Amygdala (tissue), 56 donors: ENCODE results near the gene LRP1B.
A peak's percentile ranks its signal among the peaks of the same experiment; 100 is the strongest.

Source experiments
- DNase-seq, 56 donors: peaks; one replicate each; lab custom pipeline; 2025; lab: John Stamatoyannopoulos, UW

The LRP1B gene

GRCh38 chr2:142042536-142043199 is 88.1 kb downstream of the LRP1B start:
- DNase-seq, result no peak

DNA sequence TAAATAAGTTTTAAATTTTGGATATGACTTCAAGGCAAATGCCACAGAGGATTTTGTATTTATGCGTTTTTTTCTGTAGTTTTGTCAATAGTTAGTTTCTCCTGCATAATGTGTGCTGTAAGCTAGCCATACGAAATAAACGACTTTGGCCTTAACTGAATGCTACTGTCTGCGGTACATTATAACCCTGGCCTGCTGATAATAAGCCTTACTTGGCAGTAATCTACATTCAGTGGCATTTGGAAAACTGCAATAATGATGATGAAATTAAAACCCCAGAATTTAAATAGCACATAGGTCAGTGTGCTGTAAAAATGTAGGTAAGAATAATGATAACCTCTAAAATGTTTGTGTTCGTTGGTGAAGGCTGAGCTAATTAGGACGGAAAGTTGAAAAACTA is 88.8 kb downstream of the LRP1B start:
- no peak for DNase-seq

DNA sequence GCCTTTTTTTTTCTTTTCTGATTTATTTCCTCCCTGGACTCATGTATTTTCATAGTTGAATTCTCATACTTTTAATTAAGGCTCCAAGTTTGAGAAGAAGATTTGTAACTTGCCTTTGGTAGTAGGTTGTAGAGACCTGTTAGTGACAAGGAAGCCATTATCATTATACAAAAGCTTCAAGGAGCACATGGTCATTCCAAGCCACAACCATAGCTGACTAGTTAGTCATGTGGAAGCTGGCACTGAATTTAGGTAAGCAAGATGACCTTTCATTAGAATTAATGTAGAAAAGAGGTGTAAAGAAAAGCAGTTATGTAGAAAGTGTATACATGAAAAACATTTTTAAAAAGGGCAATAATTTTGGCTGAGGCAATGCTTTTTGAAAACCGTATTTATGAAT is 89.7 kb downstream of the LRP1B start:
- DNase-seq, result no peak

GRCh38 chr2:142040556-142040955 is 90.3 kb downstream of the LRP1B start:
- no peak for DNase-seq

DNA sequence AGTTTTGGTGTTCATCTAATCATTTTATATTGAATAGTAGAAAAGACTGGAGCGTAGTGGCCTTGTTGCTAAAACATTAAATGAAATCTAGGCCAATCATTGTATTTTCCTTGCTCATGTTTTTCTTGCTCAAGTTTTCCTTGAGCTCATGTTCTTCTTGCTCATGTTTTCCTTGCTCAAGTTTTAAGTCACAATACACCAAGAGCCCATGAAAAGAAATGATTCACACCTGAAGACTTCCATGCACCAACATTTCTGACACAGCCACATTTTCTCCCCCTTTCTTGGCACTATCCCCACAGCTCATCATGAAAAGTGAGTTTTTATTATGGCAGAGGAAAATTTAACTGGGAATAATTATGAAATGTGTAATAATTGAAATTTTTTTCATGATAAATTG is 92.0 kb downstream of the LRP1B start:
- DNase-seq, result no peak

DNA sequence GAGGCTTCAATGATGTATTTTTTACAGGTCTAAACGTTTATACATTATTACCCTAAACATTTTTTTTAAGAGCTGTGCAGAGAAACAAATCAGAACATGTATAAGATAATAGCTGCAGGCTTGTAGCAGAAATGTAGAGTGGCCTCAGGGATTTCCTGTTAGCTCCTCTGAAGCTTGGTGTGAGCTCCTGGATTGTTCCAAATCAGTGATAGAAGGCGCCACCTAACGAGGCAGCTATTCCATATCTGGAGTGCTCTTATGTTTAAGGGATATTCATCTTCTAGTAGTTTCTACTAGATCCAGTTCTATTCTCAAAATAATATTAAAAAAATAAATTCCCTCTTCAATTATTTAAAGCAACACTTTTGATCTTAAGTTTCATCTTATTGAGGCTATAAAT is 93.1 kb downstream of the LRP1B start:
- DNase-seq, result peak in 5 of 56 donors; percentile 0 to 11 (median 2)

DNA sequence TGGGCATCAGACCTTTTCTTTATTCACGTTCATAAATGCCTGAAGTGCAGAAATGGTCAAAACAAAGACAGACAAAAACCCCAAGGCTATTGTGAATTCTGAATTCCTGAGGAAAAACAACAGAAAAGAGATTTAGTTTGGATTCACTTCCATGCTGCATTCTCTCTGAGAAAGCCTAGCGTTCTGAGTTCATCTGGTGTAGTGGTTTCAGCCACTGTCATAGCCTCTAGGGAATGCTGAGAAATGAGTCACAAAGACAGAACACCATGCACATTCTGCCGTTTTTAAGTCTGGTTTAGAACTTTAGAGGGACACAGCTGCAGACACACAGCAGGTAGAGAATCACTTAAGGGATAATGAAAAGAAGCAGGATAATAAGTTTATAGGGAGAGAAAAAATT is 93.8 kb downstream of the LRP1B start:
- peak in 1 of 56 donors; percentile 37 for DNase-seq

- no peak for DNase-seq
Measured at GRCh38 chr2:142033393-142033792, 97.4 kb downstream of the LRP1B start.

- DNase-seq, result no peak
Measured at GRCh38 chr2:142031656-142032055, 99.2 kb downstream of the LRP1B start.

GRCh38 chr2:142030735-142031134 is 100.1 kb downstream of the LRP1B start:
- no peak for DNase-seq

GRCh38 chr2:142029974-142030373 is 100.8 kb downstream of the LRP1B start:
- DNase-seq, result no peak

- DNase-seq, result no peak
Measured at GRCh38 chr2:142025394-142025793, 105.4 kb downstream of the LRP1B start.

DNA sequence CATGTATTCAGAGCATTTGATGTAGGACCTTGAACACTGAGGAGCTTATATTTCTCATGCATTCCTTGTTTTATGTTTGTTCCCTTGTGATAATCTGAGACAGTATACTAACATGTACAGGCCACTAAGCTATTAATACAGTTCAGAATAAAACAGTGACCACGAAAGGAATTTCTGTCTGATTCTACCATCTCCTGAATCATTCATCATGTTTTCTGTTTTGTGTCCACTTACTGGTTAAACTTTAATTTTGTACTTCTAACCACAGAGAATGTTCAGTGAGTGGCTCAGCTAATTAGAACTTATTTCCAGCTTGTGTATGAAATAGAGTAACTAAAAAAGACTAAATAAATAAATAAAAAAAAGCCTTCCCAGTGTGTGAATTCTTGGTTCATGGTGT is 110.4 kb downstream of the LRP1B start:
- no peak for DNase-seq

GRCh38 chr2:142014536-142014935 is 116.3 kb downstream of the LRP1B start:
- no peak for DNase-seq

DNA sequence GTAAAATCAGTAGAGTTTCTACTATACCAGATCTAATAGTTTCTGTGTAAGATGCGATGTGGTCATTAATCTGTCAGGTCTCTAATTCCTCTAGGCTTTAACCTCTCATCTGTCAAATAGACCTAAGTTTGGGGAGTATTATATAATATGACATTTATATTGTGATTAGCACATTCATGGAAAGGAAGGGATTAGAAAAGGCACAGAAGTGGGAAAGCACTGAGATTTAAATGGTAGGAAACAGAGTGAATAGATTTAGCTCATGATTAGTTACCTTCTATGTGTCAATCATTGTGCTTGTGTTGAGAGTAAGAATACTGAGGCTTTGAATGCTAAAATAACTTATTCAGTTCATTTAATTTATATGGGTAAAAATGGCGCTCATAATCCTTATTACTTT is 118.0 kb downstream of the LRP1B start:
- no peak for DNase-seq

DNA sequence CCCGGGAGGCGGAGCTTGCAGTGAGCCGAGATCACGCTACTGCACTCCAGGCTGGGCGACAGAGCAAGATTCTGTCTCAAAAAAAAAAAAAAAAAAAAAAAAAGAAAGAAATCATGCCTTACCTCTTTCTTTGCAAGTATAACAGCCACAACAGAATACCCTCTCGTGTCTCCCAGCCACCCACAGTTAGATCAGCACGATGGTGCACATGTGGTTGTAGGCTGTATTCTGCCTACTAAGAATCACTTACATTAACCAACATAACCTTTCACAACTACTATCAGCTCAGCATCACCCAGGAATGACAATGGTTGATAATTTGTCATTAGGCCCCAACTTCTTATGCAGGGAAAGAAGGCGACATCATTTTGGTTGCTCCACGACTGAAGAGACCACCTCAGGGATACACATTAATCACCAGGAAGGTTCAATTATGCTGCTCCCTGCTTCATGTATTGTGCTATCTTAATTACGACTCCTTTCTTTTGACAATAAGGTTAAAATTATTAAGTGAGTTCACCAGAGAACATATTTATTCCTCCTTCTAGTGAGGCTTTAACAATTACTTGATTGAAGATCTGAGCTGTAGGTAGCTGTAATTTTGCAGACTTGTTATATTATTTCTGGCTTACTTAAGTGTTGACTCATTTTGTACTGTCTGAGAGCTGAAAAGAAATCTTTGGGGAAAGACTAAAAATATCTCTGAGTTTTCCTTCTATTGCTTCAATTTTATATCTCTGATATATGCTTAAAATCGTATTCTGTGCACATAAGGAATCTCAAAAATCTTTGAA is 120.1 kb downstream of the LRP1B start:
- DNase-seq, result peak in 1 of 56 donors; percentile 1

DNA sequence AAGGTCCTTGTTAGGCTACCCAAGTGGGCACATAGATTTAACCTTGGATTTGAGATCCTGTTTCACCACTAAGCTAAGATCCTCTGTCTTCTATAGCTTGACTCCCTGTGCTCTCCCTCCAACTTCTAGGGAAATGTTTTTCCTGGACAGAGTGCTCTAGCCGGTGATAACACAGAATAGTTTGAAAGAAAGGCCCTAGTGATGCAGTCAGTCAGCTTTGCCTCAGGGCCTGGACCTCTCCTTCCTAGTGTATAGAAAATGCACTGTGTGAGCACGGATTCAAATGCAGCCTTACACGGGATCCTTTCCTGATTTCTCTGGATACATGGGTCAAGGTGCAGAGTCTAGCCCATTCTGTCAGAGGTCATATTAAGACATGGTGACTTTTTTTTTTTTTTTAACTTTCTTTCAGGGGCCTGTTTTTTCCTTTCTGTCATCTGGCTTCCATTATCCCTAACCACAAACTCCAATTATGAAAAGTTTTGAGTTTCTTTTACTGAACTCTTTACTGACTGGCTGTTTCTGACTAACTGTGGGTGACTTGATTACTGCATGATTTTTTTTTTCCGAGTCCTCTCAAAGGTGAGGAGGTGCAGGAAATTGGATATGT is 122.6 kb downstream of the LRP1B start:
- DNase-seq, result no peak

- DNase-seq, result no peak
Measured at GRCh38 chr2:141994066-141994465, 136.8 kb downstream of the LRP1B start.

DNA sequence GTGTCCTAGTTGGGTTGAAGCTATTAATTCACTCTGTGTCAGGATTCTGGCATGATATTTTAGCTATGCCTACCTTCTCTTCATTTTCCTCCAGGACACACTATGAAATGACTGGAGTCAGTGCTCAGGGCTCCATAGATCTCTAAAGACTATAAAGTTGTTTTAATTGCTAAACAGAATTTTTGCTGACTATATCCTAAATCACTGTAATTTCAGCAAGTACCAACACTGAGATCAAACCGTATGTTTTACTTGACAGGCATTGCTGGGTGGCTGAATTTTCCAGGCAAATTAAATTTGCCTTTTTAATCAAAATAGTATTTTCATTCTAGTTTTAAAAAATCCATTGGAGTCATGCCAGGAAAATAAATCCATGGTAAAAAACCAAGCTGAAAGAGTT is 138.1 kb downstream of the LRP1B start:
- no peak for DNase-seq

DNA sequence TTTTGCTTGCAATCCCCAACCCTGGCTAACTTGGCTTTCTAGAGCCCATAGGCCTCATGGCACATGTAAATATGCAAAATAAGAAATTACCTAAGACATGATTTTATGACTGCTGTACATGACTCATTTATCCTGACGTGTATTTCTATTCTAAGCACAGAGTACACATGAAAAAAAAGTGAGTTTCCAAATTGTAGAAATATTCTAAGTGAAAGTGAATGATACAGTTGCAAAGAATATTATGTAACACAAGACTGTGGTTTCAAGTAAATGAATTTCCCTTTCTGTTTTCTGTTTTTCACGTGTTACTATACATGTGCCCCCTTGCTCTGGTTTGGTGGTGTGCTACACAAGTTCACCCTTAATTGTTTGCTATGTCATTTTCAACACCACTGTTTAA is 162.4 kb downstream of the LRP1B start:
- DNase-seq, result no peak

- DNase-seq, result no peak
Measured at GRCh38 chr2:141967980-141968379, 162.8 kb downstream of the LRP1B start.

DNA sequence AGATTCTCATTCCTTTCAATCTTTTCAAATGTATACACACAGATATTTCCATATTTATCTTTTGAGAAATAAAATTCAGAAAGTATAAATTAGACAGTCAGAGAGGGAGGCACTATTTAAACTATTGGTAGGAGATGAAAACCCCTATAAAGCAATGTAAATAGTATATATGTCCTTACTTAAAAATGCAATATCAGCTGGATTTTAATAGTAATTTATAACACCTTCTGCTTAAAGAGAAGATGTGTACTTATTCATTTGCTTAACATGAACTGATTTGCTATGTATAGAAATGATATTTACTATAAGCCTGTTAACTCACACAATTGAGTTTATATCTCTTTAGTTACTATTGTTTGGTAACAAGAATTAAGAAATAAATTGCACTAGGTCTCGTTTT is 163.3 kb downstream of the LRP1B start:
- DNase-seq, result no peak
